HEK293 (cell line): ENCODE results near the gene OSBPL1A.

Experiments
- CTCF ChIA-PET: fragments of 350-600 bp; formaldehyde crosslinking; extraction: SDS; loops from one replicate; lab custom pipeline; 2021; ENCODE audit warnings: antibody characterized with exemption; lab: Yijun Ruan, JAX
- POLR2A ChIA-PET: fragments of 300-600 bp; formaldehyde crosslinking; extraction: SDS; loops from one replicate; lab custom pipeline; 2020; ENCODE audit warnings: antibody characterized with exemption, inconsistent platforms; lab: Yijun Ruan, JAX
- H3K27ac ChIP-seq: fragments of 200-500 bp; sonication (Bioruptor generic); 2 replicates; pipeline ENCODE4 v1.5.1; 2014; ENCODE audit warnings: low read depth, low read length, control low read depth, inconsistent platforms; ENCODE audit errors: extremely low read depth
- H3K36me3 ChIP-seq, 2 experiments: fragments of 200-500 bp in 1 of 2; sonication (Bioruptor generic) in 1 of 2; 1 replicate in 1 of 2; 2 replicates in 1 of 2; pipeline ENCODE4 v1.5.1; 2014 to 2017; ENCODE audit warnings: inconsistent platforms in 2 of 2, low read length in 2 of 2; ENCODE audit not compliant: control insufficient read depth in 2 of 2, insufficient read depth in 1 of 2
- H3K4me1 ChIP-seq: fragments of 200-500 bp; sonication (Bioruptor generic); 2 replicates; pipeline ENCODE4 v1.5.1; 2014; ENCODE audit warnings: mild to moderate bottlenecking, low read length, inconsistent platforms; ENCODE audit not compliant: control insufficient read depth, insufficient read depth
- H3K4me3 ChIP-seq: 2 replicates; pipeline ENCODE4 v1.5.1; 2011; ENCODE audit warnings: low read depth, mild to moderate bottlenecking, control low read depth, low read length, moderate library complexity
- H3K9me3 ChIP-seq: fragments of 200-500 bp; sonication (Bioruptor generic); 2 replicates; pipeline ENCODE4 v1.5.1; 2014; ENCODE audit warnings: low read depth, low read length, inconsistent platforms; ENCODE audit not compliant: control insufficient read depth, insufficient read depth
- BCL6B ChIP-seq: fragments of 450-650 bp; formaldehyde crosslinking; IDR thresholded peaks from 2 replicates; pipeline ENCODE4 v1.5.1; 2017; ENCODE audit warnings: missing biosample characterization, missing genetic modification characterization
- CTCF ChIP-seq: fragments of 450-650 bp; formaldehyde crosslinking; IDR thresholded peaks from 2 replicates; pipeline ENCODE4 v1.5.1; 2016; ENCODE audit warnings: missing biosample characterization, missing genetic modification characterization
- GLIS1 ChIP-seq: fragments of 450-650 bp; formaldehyde crosslinking; IDR thresholded peaks from 2 replicates; pipeline ENCODE4 v1.5.1; 2016; ENCODE audit warnings: missing biosample characterization, missing genetic modification characterization
- MEIS1 ChIP-seq: sonication (generic); formaldehyde crosslinking; IDR thresholded peaks from 2 replicates; pipeline ENCODE4 v1.8.1; 2022; ENCODE audit warnings: missing genetic modification reagents, mild to moderate bottlenecking, borderline replicate concordance
- OVOL3 ChIP-seq: fragments of 450-650 bp; formaldehyde crosslinking; IDR thresholded peaks from 2 replicates; pipeline ENCODE4 v1.5.1; 2016; ENCODE audit warnings: missing biosample characterization, missing genetic modification characterization
- SP7 ChIP-seq: fragments of 450-650 bp; formaldehyde crosslinking; IDR thresholded peaks from 2 replicates; pipeline ENCODE4 v1.5.1; 2016; ENCODE audit warnings: missing biosample characterization, missing genetic modification characterization
- ZBTB17 ChIP-seq: fragments of 450-650 bp; formaldehyde crosslinking; IDR thresholded peaks from 2 replicates; pipeline ENCODE4 v1.5.1; 2016; ENCODE audit warnings: missing biosample characterization, missing genetic modification characterization
- ZNF10 ChIP-seq: fragments of 450-650 bp; formaldehyde crosslinking; IDR thresholded peaks from 2 replicates; pipeline ENCODE4 v1.5.1; 2017; ENCODE audit warnings: missing biosample characterization, missing genetic modification characterization
- ZNF133 ChIP-seq: fragments of 450-650 bp; formaldehyde crosslinking; IDR thresholded peaks from 2 replicates; pipeline ENCODE4 v1.5.1; 2016; ENCODE audit warnings: missing biosample characterization, missing genetic modification characterization
- ZNF302 ChIP-seq: fragments of 450-650 bp; formaldehyde crosslinking; IDR thresholded peaks from 2 replicates; pipeline ENCODE4 v1.5.1; 2016; ENCODE audit warnings: missing biosample characterization, missing genetic modification characterization, low read depth
- ZNF335 ChIP-seq: fragments of 450-650 bp; formaldehyde crosslinking; conservative IDR thresholded peaks from 2 replicates; pipeline ENCODE4 v1.5.1; 2016; ENCODE audit warnings: missing biosample characterization, missing genetic modification characterization
- ZNF398 ChIP-seq: fragments of 450-650 bp; formaldehyde crosslinking; IDR thresholded peaks from 2 replicates; pipeline ENCODE4 v1.5.1; 2017; ENCODE audit warnings: missing biosample characterization, missing genetic modification characterization
- ZNF449 ChIP-seq: fragments of 450-650 bp; formaldehyde crosslinking; IDR thresholded peaks from 2 replicates; pipeline ENCODE4 v1.5.1; 2017; ENCODE audit warnings: missing biosample characterization, mild to moderate bottlenecking, missing genetic modification characterization, moderate library complexity
- ZNF48 ChIP-seq: fragments of 450-650 bp; formaldehyde crosslinking; IDR thresholded peaks from 2 replicates; pipeline ENCODE4 v1.5.1; 2016; ENCODE audit warnings: missing biosample characterization, missing genetic modification characterization
- ZNF521 ChIP-seq: fragments of 450-650 bp; formaldehyde crosslinking; IDR thresholded peaks from 2 replicates; pipeline ENCODE4 v1.5.1; 2017; ENCODE audit warnings: missing biosample characterization, mild to moderate bottlenecking, missing genetic modification characterization
- ZNF580 ChIP-seq: fragments of 450-650 bp; formaldehyde crosslinking; IDR thresholded peaks from 2 replicates; pipeline ENCODE4 v1.5.1; 2016; ENCODE audit warnings: missing biosample characterization, missing genetic modification characterization
- ZNF621 ChIP-seq: fragments of 450-650 bp; formaldehyde crosslinking; IDR thresholded peaks from 2 replicates; pipeline ENCODE4 v1.5.1; 2017; ENCODE audit warnings: missing biosample characterization, missing genetic modification characterization
- ZNF624 ChIP-seq: fragments of 450-650 bp; formaldehyde crosslinking; IDR thresholded peaks from 2 replicates; pipeline ENCODE4 v1.5.1; 2017; ENCODE audit warnings: missing biosample characterization, missing genetic modification characterization
- ZNF707 ChIP-seq: fragments of 450-650 bp; formaldehyde crosslinking; IDR thresholded peaks from 2 replicates; pipeline ENCODE4 v1.5.1; 2016; ENCODE audit warnings: missing biosample characterization, missing genetic modification characterization

The OSBPL1A gene

GRCh38 chr18:24404591-24404990 lies 7.0 kb upstream of the OSBPL1A start:
- H3K27ac ChIP-seq: no peak overlapping the region
- ChIA-PET POLR2A (no interaction called here), CTCF (interaction anchor here (0.6 to 1.4 kb wide), 3 partner anchors 10 to 169 kb away, joined by 3 to 5 read pairs (median 4); no protein-coding TSS in a partner anchor)
- H3K9me3 ChIP-seq: no peaks in the 10 kb centered on the region
- H3K36me3 ChIP-seq: no peaks in the 10 kb centered on the region
- H3K4me1 ChIP-seq: no peaks in the 10 kb centered on the region; the same call in 1 of the 2 replicates
- no peak overlapping the region for H3K4me3 ChIP-seq
- TF ChIP-seq ZNF521 (tag by site-specific recombination) (no peak), OVOL3 (tag by site-specific recombination) (no peak)

- H3K9me3 ChIP-seq: no peaks in the 10 kb centered on the region
- POLR2A ChIA-PET: no interaction called here
- H3K36me3 ChIP-seq: no peaks in the 10 kb centered on the region
- CTCF ChIA-PET: interaction anchor here (0.8 to 1.4 kb wide), 3 partner anchors 11 to 227 kb away, joined by 4 to 5 read pairs (median 4); no protein-coding TSS in a partner anchor
- no peak overlapping the region for H3K4me3 ChIP-seq
- peaks cover 2% of the 10 kb centered on the region for H3K4me1 ChIP-seq
- peak; percentile 92 for TF ChIP-seq ZNF449
- TF ChIP-seq MEIS1: no peak
- no peak overlapping the region for H3K27ac ChIP-seq
Measured at GRCh38 chr18:24403076-24403475, 5.5 kb upstream of the OSBPL1A start.

- Histone ChIP-seq H3K36me3 (no peaks in the 10 kb centered on the region), H3K27ac (no peak overlapping the region), H3K9me3 (no peaks in the 10 kb centered on the region), H3K4me3 (no peak overlapping the region), H3K4me1 (peaks cover 3% of the 10 kb centered on the region)
- no peak for TF ChIP-seq ZNF133 (tag by site-specific recombination)
- TF ChIP-seq CTCF (tag by site-specific recombination): peak; percentile 44; the same call in 1 of the 2 replicates
- no peak for TF ChIP-seq ZNF624 (tag by site-specific recombination)
- 0 out of 2 replicates have a peak, but pooled peaks have one; percentile 58 for TF ChIP-seq ZNF580 (tag by site-specific recombination)
- CTCF ChIA-PET: interaction anchor here (1.2 kb wide), 2 partner anchors 17 to 28 kb away, joined by 3 read pairs; no protein-coding TSS in a partner anchor
- POLR2A ChIA-PET: no interaction called here
Measured at GRCh38 chr18:24402209-24402785, 4.7 kb upstream of the OSBPL1A start.

GRCh38 chr18:24400587-24400986 lies 3.0 kb upstream of the OSBPL1A start:
- Histone ChIP-seq H3K4me1 (peaks cover 8% of the 10 kb centered on the region), H3K27ac (no peak overlapping the region), H3K36me3 (no peaks in the 10 kb centered on the region), H3K9me3 (no peaks in the 10 kb centered on the region), H3K4me3 (no peak overlapping the region)
- ChIA-PET POLR2A (no interaction called here), CTCF (interaction anchor here (0.6 to 2.4 kb wide), 4 partner anchors 28 to 1573 kb away, joined by 3 to 8 read pairs (median 4); no protein-coding TSS in a partner anchor)
- TF ChIP-seq ZNF10 (tag by site-specific recombination): peak; percentile 49; the same call in 1 of the 2 replicates
- TF ChIP-seq ZNF398 (tag by site-specific recombination): peak; percentile 60; the same call in 1 of the 2 replicates
- TF ChIP-seq ZNF707 (tag by site-specific recombination): no peak
- TF ChIP-seq ZNF621: no peak
- TF ChIP-seq ZNF335 (tag by site-specific recombination): peak; percentile 46
- no peak for TF ChIP-seq ZNF302
- TF ChIP-seq ZNF48 (tag by site-specific recombination): no peak
- TF ChIP-seq BCL6B: peak; percentile 67; the same call in 1 of the 2 replicates
- TF ChIP-seq ZBTB17 (tag by site-specific recombination): peak; percentile 45; the same call in 1 of the 2 replicates
- peak; percentile 90 for TF ChIP-seq SP7 (tag by site-specific recombination)
- TF ChIP-seq GLIS1: peak; percentile 74
